GM19099 (cell line): Measurements from ENCODE around the gene PDIA2.

Experiments
- POLR2A ChIP-seq: IDR thresholded peaks from 3 replicates; pipeline ENCODE4 v1.6.1; 2011; ENCODE audit warnings: low read depth; ENCODE audit not compliant: insufficient read length; ENCODE audit errors: extremely low read depth

Gene PDIA2

DNA sequence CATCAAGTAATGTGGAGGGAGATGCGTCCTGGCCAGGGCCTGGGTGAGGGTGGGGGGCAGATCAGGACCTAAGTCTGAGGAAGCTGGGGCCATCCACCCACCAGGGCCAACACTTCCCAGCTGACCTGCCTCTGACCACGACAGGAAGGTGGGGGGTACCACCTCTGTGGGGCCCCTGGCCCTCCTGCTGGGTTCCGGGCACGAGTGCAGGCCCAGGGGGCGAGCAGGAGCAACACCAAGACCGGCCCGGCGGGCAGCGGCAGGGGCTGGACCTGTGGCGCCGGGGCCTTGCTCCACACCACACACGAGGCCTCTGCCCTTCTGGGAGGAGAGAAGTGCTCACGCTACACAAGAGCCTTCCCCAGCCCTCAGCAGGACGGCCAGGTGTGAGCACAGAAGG is 13.3 kb downstream of the PDIA2 start:
- TF ChIP-seq POLR2A, result no peak

DNA sequence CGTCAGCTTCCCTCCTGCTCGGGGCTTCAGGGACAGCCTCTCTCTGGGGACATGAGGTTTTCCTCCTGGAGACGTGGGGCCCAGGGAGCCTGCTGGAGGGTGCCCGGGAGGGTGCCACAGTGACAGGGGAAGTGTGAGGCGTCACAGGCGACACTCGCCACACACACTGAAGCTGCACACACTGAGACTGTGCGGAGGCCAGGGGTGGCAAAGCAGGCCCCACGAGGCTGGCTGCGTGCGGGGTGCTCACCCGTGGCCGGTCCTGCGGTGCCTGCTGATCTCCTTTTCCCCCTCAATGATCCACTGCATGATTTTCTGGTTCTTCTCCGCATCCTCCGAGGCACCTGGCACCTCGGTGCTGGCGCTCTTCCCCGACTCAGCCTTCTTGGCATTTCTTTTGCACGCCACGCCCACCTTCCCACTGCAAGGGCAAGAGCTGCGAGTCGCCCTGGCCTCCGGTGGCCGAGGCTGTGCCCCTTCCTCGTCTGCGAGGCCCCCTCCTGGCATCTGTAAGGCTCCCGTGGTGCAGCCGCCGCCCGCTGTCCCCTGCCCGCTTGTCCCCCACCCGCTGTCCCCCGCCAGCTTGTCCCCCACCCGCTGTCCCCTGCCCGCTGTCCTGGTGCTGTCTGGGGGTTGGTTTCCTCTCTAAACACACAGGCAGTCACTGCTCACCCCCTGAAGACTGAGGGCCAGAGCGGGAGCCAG is 14.0 kb downstream of the PDIA2 start:
- TF ChIP-seq POLR2A, result no peak

DNA sequence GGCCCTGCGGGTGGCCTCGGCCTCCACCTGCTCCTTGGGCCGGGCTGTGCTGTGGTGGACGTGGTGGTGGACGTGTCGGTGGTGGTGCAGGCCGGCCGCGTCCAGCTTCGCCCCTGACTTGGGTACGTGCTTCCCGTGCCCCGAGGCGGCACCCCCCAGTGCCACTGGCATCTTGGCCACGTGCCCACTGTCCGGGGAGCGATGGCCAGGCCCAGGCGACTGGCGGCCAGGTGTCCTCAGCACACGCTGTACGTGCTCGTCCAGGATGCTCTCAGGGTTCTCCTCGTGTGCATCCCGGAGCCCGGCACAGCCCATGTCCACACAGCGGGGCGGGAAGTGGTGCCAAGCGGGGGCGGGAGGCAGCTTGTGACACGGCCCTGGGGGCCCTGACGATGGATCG is 14.9 kb downstream of the PDIA2 start:
- no peak for TF ChIP-seq POLR2A

DNA sequence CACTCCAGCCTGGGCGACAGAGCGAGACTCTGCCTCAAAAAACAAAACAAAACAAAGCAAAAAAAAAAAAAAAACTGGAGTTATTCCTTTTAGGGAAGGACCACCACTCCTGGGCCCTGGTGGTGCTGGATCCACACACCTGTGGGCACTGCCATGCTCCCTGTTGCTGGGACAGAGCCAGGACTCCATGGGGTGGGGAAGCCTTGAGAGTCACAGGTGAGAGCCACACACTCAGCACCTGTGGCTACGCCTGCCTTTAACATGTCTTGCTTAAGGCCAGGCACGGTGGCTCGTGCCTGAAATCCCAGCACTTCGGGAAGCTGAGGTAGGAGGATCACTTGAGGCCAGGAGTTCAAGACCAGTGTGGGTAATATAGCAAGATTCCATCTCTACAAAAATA is 18.3 kb downstream of the PDIA2 start:
- no peak for TF ChIP-seq POLR2A

DNA sequence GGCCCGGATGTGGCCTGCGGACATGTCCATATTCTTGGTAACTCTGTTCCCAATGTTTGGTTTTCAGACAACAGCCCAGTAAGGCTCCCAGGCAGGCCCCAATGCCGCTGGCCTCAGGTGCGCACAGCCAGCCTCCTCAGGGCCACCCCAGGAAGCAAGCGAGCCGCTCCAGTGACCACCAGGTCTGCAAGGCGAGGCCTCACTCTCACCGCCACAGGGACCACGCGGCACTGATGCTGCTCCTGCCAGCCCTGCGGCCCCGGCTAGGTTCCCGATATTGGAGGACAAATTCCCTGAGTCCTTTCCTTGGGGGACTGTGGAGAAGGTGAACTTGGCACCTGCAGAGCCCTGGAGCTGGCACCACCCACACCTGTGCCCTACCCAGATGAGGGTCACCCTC is 19.0 kb downstream of the PDIA2 start:
- TF ChIP-seq POLR2A, result no peak

DNA sequence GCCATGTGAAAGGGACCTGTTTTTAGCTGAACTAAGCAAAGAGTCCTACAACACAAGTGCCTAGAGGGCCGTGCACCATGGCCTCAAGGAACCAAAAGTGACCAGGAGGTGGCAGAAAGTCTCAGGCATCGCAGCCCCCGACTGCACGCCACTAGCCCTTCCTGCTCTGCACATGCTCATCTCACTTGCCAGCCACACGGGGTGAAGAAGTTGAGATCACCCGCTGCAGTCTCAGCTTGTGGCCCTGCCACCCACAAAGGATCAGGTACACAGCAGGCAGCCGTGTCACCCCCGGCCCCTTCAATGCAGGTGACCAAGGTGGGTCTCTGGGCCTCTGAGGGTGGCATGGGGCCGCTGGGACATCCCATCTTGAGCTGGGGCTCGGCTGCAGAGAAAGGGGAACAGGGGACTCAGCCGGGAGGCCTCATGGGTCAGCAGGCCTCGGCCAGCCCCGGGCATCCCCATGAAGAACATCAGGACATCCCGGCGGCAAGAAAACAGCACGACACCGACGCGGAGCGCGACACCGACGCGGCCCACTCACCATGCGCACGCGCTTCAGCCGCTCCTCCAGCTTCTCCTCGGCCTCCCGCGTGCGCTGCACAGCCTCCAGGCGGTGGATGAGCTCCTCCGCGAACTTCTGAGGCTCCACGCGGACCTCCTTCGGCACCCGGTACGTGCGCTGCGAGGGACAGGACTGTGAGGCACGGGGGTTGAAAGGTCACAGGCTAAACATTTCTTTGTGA is 21.0 kb downstream of the PDIA2 start:
- TF ChIP-seq POLR2A, result no peak

DNA sequence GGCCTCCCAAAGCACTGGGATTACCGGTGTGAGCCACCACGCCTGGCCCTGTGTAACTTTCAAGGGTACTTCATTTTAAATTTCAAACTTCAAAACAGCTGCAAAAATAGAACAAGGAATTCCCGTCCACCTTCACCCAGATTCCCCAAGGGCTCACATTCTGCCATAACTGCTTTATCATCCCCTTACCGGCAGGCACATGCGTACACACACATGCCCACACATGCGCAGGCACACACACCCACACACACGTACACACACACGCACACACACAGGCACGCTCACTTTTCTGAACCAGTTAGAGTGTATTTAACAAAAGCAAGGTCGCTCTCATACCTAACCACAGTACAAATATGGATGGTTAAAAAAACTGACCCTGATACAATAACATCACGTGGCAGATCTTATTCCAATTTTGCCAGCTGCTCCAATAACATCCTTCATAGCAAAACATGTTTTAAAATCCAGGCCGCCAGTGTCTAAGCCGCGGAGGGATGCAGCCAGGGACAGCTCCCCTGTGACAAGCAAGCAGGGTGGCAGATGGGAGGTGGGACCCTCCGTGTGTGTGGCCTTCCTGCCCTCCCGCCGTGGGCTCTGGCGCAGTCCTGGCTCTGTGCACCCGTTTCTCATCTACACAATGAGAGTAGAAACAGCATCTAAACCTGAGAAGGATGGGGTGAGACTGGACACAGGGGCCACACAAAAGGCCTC is 23.1 kb downstream of the PDIA2 start:
- TF ChIP-seq POLR2A, result no peak

DNA sequence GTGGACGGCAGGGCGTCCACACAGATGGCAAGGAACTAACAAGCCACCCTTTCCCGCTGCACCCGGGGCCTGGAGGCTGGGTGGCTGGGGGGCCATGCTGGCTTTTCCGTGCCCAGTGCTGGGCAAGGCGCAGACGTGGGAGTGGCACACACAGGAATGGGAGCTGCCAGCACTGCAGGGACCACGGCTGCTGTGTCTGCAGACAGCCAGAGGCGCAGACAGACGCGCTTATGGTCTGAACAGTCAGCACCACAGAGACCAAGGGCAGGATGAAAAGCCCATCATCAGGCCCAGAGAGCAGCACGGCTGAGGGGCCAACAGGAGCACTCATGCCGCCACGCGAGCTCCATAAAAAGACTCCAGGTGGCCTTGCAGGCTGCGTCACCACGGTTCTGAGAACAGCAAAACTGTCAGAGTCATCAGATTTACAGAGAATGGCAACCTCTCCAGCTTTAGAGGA is 24.0 kb downstream of the PDIA2 start:
- no peak for TF ChIP-seq POLR2A

DNA sequence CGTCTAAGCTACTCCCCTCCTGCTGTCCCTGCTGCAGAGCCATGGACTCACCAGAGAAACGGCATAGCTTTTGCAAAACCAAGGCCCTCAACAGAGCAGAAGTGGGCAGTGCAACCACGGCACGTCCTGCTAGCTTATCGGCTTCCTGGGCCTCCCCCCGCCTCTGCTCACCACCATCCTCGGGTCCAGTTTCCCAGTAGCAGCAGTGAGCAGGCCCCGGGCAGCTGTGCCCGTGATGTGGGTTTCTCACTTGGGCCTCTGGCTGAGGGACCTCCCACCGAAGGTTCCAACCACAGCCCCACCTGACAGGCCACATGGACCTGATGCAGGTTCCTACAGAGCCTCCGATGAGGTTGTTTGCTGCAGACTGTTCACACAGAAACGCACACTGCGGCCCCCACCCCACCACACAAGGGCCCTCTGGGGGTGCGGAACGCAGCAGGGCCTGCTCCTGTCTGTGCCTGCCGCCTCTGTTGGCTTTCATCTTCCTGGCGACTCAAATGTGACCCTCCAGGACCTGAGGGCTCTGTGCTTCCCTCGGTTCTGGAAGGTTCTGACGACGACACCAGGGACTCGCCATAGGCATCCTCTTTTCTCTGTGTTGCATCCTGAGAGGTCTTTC is 24.8 kb downstream of the PDIA2 start:
- TF ChIP-seq POLR2A, result no peak

DNA sequence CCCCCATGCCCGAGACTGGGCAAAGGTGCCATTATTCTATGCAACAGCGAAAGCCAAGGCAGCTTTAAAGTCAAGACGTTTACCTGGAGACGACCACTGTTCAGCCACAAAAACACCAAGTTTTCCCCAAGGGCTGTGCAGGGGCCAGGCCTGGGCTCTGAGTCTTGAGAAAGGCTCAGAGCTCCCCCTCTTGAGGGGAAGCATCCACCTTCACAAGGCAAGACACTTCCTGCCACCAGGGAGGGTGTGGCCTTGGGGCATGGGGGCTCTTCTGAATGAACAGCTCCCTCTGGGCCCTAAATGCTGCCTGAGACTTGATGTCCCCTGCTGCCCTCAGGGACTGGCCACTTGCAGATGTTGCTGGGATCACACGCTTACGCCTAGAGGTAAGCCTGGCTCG is 26.5 kb downstream of the PDIA2 start:
- no peak for TF ChIP-seq POLR2A

DNA sequence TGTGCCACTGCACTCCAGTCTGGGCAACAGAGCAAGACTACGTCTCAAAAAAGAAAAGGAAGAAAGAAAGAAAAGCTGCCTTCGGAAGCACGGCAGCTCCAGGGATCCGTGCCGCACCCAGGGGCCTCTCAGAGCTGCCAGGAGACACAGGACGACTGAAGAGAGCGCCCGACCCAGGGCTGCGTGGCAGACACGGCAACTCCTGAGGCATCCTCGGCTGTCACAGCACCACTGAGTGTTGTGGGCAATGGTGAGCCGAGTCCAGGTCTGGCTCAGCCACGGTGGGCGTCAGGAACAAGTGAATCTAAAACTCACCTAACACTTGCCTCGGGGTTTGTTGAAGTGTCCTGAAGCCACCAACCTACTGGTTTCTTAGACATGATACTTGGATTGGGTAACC is 28.8 kb downstream of the PDIA2 start:
- TF ChIP-seq POLR2A, result no peak

DNA sequence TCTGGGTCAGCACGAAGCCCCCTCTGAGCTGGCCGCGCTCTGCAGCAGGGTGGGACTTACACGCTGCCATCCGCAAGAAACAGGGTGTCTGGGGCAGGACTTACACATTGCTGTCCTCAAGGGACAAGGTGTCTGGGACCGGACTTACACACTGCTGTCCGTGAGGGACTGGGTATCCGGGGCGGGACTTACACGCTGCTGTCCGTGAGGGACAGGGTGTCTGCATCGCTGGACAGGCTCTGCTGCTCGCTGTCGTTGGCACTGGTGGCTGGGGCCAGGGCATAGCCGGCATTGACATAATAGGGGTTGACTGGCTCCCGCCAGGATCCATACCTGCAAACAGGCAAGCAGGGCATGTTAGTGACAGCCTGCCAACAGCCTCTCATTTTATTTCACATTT is 31.4 kb downstream of the PDIA2 start:
- no peak for TF ChIP-seq POLR2A

DNA sequence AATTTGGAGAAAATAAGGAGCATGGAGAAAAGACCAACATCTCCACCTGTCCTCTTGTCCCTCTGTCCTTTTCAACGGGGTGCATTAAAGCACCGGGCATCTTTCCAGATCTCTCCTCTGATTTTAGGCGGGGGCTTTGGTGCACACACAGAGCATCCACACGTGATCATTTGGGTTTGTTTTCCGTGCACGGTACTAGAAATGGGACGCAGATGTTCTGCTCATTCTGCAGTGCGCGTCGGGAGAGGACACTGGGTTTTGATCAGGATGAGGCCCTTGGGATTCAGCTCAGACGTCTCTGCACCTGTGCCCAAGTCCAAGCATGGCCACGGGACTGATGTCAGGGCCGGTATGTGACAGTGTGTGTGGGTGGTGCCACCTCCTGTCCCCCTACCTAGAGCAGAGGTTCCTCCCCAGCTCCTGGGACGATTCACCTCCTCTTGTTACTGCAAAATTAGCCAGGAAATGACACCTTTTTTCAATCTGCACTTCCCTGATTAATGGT is 31.9 kb downstream of the PDIA2 start:
- no peak for TF ChIP-seq POLR2A

DNA sequence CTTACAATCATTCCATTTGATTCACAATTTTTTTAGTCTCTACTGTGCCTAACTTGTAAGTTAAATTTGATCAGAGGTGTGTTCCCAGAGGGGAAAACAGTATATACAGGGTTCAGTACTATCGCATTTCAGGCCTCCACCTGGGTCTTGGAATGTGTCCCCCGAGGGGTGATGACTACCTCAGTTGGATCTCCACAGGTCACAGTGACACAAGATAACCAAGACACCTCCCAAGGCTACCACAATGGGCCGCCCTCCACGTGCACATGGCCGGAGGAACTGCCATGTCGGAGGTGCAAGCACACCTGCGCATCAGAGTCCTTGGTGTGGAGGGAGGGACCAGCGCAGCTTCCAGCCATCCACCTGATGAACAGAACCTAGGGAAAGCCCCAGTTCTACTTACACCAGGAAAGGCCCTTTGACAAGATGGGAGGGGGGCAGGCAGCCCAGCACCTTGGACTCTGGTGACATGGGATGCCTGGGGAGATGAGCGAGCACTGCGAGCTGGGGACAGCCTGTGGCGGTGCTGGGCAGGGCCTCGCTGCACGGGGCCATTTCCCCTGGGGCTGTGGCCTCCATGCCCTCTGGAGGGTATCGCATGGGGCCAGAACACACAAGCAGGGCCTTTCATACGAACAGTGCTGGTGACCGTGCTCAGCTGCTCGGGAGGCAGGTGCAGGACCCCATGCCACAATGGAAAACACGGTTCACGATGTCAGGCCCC is 33.9 kb downstream of the PDIA2 start:
- no peak for TF ChIP-seq POLR2A
